GM12878 (cell line): Measurements from ENCODE around the gene ADNP2. TPM values are rescaled to one million over a fixed set of nuclear protein-coding genes. Genes with fewer than 3 reads are reported as not detected.

Experiments used
- ATAC-seq: fragments of 200-7000 bp; cut with Tn5 transposase; 3 replicates; pipeline ENCODE4 v1.9.1; 2020; ENCODE audit warnings: mild to moderate bottlenecking, moderate library complexity
- BruUV-seq: library from RNA; stranded (reverse); fragments of 400-500 nt; replicated peaks from 2 replicates; lab custom pipeline; 2021; lab: Mats Ljungman, UMichigan
- CTCF ChIA-PET: fragments of 300-600 bp; sonication (Branson Sonifier 250); formaldehyde crosslinking; extraction: SDS; loops from one replicate; lab custom pipeline; 2021; ENCODE audit warnings: inconsistent platforms; lab: Yijun Ruan, JAX
- POLR2A ChIA-PET: fragments of 350-600 bp; formaldehyde crosslinking; extraction: SDS; loops from one replicate; lab custom pipeline; 2021; ENCODE audit warnings: inconsistent platforms; lab: Charles Lee
- RAD21 ChIA-PET: fragments of 300-600 bp; sonication (Branson Sonifier 250); formaldehyde crosslinking; loops from one replicate; lab custom pipeline; 2023; ENCODE audit warnings: antibody characterized with exemption; ENCODE audit not compliant: unreplicated experiment; lab: Charles Lee
- SMC1A ChIA-PET: fragments of 300-600 bp; sonication (Branson Sonifier 250); formaldehyde crosslinking; loops from one replicate; lab custom pipeline; 2023; ENCODE audit not compliant: unreplicated experiment, uncharacterized antibody; lab: Charles Lee
- DNase-seq: peaks from one replicate; pipeline ENCODE4 v3.0.0-alpha.2; 2011; ENCODE audit warnings: low read depth, low spot score
- FAIRE-seq: peaks from 3 replicates; lab custom pipeline; 2011; peaks lifted over from hg19 to GRCh38; lab: Jason Lieb, UNC
- H2AFZ ChIP-seq: 2 replicates; pipeline ENCODE4 v1.6.0; 2011; ENCODE audit warnings: low read depth, low read length, control low read depth; ENCODE audit not compliant: control insufficient read depth
- H3K27ac ChIP-seq: 2 replicates; pipeline ENCODE4 v1.5.1; 2011; ENCODE audit warnings: control low read depth; ENCODE audit not compliant: control insufficient read depth, insufficient read depth
- H3K27me3 ChIP-seq, 2 experiments: replicated peaks in 1 of 2; 2 replicates each; pipeline versions ENCODE4 v1.6.0 to v1.6.1; 2011; ENCODE audit warnings: low read length in 1 of 2; ENCODE audit not compliant: control insufficient read depth in 2 of 2, insufficient read depth in 2 of 2
- H3K36me3 ChIP-seq, 2 experiments: 2 replicates each; pipeline ENCODE4 v1.5.1; 2011; ENCODE audit warnings: low read length in 1 of 2; ENCODE audit not compliant: control insufficient read depth in 2 of 2, insufficient read depth in 2 of 2
- H3K4me1 ChIP-seq: 2 replicates; pipeline ENCODE4 v1.6.1; 2011; ENCODE audit warnings: mild to moderate bottlenecking, low read length, moderate library complexity, mixed read lengths; ENCODE audit not compliant: control insufficient read depth, insufficient read depth
- H3K4me2 ChIP-seq: 2 replicates; pipeline ENCODE4 v1.6.0; 2011; ENCODE audit warnings: control low read depth; ENCODE audit not compliant: control insufficient read depth, insufficient read depth
- H3K4me3 ChIP-seq: fragments of 200-600 bp; sonication (generic); 2 replicates; pipeline ENCODE4 v1.5.1; 2016
- H3K79me2 ChIP-seq: 2 replicates; pipeline ENCODE4 v1.6.0; 2011; ENCODE audit warnings: low read length; ENCODE audit not compliant: control insufficient read depth, insufficient read depth
- H3K9ac ChIP-seq: 2 replicates; pipeline ENCODE4 v1.8.0; 2011; ENCODE audit warnings: low read length, control low read depth, mixed read lengths; ENCODE audit not compliant: control insufficient read depth, insufficient read depth
- H3K9me3 ChIP-seq: replicated peaks from 3 replicates; pipeline ENCODE4 v1.5.1; 2011; ENCODE audit warnings: mild to moderate bottlenecking, low read length; ENCODE audit not compliant: control insufficient read depth, insufficient read depth
- H4K20me1 ChIP-seq: 2 replicates; pipeline ENCODE4 v1.6.0; 2011; ENCODE audit not compliant: control insufficient read depth, insufficient read depth
- GABPA ChIP-seq: IDR thresholded peaks from 2 replicates; pipeline ENCODE4 v1.6.1; 2014; ENCODE audit warnings: antibody characterized with exemption, low read depth, mild to moderate bottlenecking, inconsistent platforms
- KLF5 ChIP-seq: fragments of 450-650 bp; IDR thresholded peaks from 2 replicates; pipeline ENCODE4 v1.6.1; 2014; ENCODE audit warnings: mild to moderate bottlenecking; ENCODE audit not compliant: partially characterized antibody
- MTA2 ChIP-seq: fragments of 450-650 bp; IDR thresholded peaks from 2 replicates; pipeline ENCODE4 v1.6.1; 2016; ENCODE audit warnings: low read depth, mild to moderate bottlenecking, moderate library complexity
- MYC ChIP-seq: IDR thresholded peaks from 2 replicates; pipeline ENCODE4 v1.6.1; 2011; ENCODE audit warnings: mild to moderate bottlenecking, low read length, moderate library complexity, inconsistent platforms; ENCODE audit not compliant: insufficient read depth, insufficient replicate concordance, insufficient read length, severe bottlenecking
- NBN ChIP-seq: fragments of 450-650 bp; IDR thresholded peaks from 2 replicates; pipeline ENCODE4 v1.6.1; 2016
- SREBF2 ChIP-seq: IDR thresholded peaks from 2 replicates; pipeline ENCODE4 v1.6.1; 2012; ENCODE audit warnings: mild to moderate bottlenecking, low read length
- STAT1 ChIP-seq: fragments of 450-650 bp; conservative IDR thresholded peaks from 2 replicates; pipeline ENCODE4 v1.6.1; 2014; ENCODE audit warnings: antibody characterized with exemption, mild to moderate bottlenecking
- TAF1 ChIP-seq: IDR thresholded peaks from 2 replicates; pipeline ENCODE4 v1.6.1; 2011; ENCODE audit warnings: mild to moderate bottlenecking, low read depth, low read length, borderline replicate concordance
- WGBS: methylation state at CpG from one replicate; pipeline ENCODE4 v1.1.6; 2016; ENCODE audit warnings: low lambda C conversion rate; ENCODE audit not compliant: insufficient replicate concordance, insufficient coverage; ENCODE audit errors: missing lambda C conversion rate; 5-methylcytosine and 5-hydroxymethylcytosine counted together
- in situ Hi-C: fragments of 300-500 bp; cut with MboI; formaldehyde crosslinking; loops from 9 replicates; pipeline ENCODE4 v1.14.3; 2018; ENCODE audit warnings: mixed read lengths
- intact Hi-C: fragments of 100-400 bp; cut with micrococcal nuclease; formaldehyde crosslinking; loops from one replicate; pipeline ENCODE4 v1.14.2; 2022; ENCODE audit not compliant: unreplicated experiment
- polyA plus RNA-seq, 11 experiments: library from polyadenylated mRNA; depleted of rRNA in 4 of 11; unstranded in 6 of 11; stranded (reverse) in 5 of 11; fragments of >200 nt; fragmentation: Nextera tagmentation in 4 of 11; fragmentation: Illumina TruSeq in 1 of 11; extraction: Ambion mirVana in 4 of 11; extraction: Trizol in 1 of 11; gene quantifications; 1 replicate in 1 of 11; 2 replicates in 10 of 11; pipeline versions ENCODE4 v1.2.1 to v1.2.3, GENCODE V29; 2011 to 2016; ENCODE audit warnings: inconsistent platforms in 2 of 11, missing spikeins in 2 of 11, low read depth in 1 of 11
- total RNA-seq, 4 experiments: library from RNA; depleted of rRNA in 3 of 4; stranded (reverse); fragments of >200 nt in 3 of 4; fragmentation: Illumina TruSeq in 1 of 4; extraction: Trizol in 1 of 4; gene quantifications; 2 replicates each; pipeline versions ENCODE4 v1.2.1 to v1.2.3, GENCODE V29; 2013 to 2021
- TF ChIP-seq, protein P1 (sequence below): fragments of 450-650 bp; IDR thresholded peaks from 2 replicates; pipeline ENCODE4 v1.6.1; 2017; ENCODE audit warnings: mild to moderate bottlenecking, moderate library complexity
- TF ChIP-seq, protein P2 (sequence below): fragments of 450-650 bp; IDR thresholded peaks from 2 replicates; pipeline ENCODE4 v1.6.1; 2018; ENCODE audit warnings: mild to moderate bottlenecking, low read depth, moderate library complexity; ENCODE audit not compliant: partially characterized antibody
- TF ChIP-seq, protein P3 (sequence below): IDR thresholded peaks from 2 replicates; pipeline ENCODE4 v1.6.1; 2012; ENCODE audit warnings: low read length, inconsistent platforms
- TF ChIP-seq, protein P4 (sequence below): fragments of 450-650 bp; IDR thresholded peaks from 2 replicates; pipeline ENCODE4 v1.6.1; 2016; ENCODE audit warnings: mild to moderate bottlenecking

The ADNP2 gene
- total and polyA plus RNA-seq, 10 of the 15 experiments (the other 5 are each of a cell fraction or from before 2014, with no cell fraction given) = 3.7 to 25.1 (median 13.0) TPM

DNA sequence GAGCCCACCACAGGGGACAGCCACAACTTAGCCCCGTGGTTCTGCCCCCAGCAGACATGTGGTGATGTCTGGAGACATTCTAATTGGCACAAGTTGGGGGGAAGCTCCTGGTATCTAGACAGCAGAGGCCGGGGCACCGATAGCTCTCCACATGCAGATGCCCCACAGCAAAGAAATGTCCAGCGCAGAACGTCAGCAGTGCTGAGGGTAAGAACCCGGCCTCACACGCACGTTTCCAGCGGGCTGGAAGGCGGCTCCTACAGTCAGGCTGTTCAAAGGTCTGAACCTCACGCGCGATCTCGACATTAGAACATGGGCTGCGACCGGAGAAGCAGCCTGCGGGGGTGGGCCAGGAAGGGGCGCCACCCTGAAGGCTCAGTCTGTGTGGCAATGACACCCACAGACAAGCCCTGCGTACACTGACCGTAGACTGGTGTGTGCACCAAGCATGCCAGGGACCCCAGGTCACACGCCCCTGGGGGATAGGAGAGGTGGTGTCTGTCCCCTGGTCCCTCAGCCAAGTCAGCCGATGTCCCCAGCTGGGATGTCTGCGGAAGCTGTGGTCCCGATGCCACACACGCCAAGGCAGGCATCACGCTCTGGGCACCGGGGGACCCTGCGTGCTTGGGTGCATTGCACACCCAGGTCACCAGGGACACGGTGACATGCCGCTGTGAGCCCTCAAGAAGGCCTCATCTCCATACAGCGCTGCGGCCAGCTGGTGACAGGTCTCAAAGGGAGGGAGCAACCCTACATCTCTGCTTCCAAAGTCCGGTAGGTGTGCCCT is 71.9 kb downstream of the ADNP2 start:
- WGBS = 79% methylated on average over 33 of the region's 33 CpGs
- in situ Hi-C loops (no loop called here), intact Hi-C loops (no loop called here)
- RAD21 ChIA-PET = interaction anchor here (1.1 to 1.2 kb wide), 2 partner anchors 22 to 29 kb away, joined by 4 read pairs; no protein-coding TSS in a partner anchor
- H3K9me3 ChIP-seq = no peaks in the 10 kb centered on the region
- H3K4me1 ChIP-seq = peaks cover 10% of the 10 kb centered on the region
- H3K36me3 ChIP-seq = no peaks in the 10 kb centered on the region
- H3K4me2 ChIP-seq = no peak overlapping the region
- ATAC-seq (no peak), DNase-seq (no peak), FAIRE-seq (no peak)
- H2AFZ ChIP-seq = no peak overlapping the region
- CTCF ChIA-PET = interaction anchor here (1.1 to 3.3 kb wide), 7 partner anchors 10 to 75 kb away, joined by 3 to 9 read pairs (median 6); no protein-coding TSS in a partner anchor
- no peaks in the 10 kb centered on the region; a peak in 1 of 4 replicates for H3K27me3 ChIP-seq
- no peaks in the 10 kb centered on the region for H4K20me1 ChIP-seq
- BruUV-seq = no TSS peak
- no peaks in the 10 kb centered on the region for H3K79me2 ChIP-seq
- POLR2A ChIA-PET = interaction anchor here (1.5 to 1.7 kb wide), 2 partner anchors 21 to 58 kb away, joined by 3 to 7 read pairs; no protein-coding TSS in a partner anchor
- H3K4me3 ChIP-seq = no peak overlapping the region
- SMC1A ChIA-PET = interaction anchor here (1.3 to 2.9 kb wide), 3 partner anchors 9 to 13 kb away, joined by 3 to 13 read pairs (median 8); no protein-coding TSS in a partner anchor
- no peak overlapping the region for H3K27ac ChIP-seq
- H3K9ac ChIP-seq = no peak overlapping the region
- TF ChIP-seq, protein P1, sequence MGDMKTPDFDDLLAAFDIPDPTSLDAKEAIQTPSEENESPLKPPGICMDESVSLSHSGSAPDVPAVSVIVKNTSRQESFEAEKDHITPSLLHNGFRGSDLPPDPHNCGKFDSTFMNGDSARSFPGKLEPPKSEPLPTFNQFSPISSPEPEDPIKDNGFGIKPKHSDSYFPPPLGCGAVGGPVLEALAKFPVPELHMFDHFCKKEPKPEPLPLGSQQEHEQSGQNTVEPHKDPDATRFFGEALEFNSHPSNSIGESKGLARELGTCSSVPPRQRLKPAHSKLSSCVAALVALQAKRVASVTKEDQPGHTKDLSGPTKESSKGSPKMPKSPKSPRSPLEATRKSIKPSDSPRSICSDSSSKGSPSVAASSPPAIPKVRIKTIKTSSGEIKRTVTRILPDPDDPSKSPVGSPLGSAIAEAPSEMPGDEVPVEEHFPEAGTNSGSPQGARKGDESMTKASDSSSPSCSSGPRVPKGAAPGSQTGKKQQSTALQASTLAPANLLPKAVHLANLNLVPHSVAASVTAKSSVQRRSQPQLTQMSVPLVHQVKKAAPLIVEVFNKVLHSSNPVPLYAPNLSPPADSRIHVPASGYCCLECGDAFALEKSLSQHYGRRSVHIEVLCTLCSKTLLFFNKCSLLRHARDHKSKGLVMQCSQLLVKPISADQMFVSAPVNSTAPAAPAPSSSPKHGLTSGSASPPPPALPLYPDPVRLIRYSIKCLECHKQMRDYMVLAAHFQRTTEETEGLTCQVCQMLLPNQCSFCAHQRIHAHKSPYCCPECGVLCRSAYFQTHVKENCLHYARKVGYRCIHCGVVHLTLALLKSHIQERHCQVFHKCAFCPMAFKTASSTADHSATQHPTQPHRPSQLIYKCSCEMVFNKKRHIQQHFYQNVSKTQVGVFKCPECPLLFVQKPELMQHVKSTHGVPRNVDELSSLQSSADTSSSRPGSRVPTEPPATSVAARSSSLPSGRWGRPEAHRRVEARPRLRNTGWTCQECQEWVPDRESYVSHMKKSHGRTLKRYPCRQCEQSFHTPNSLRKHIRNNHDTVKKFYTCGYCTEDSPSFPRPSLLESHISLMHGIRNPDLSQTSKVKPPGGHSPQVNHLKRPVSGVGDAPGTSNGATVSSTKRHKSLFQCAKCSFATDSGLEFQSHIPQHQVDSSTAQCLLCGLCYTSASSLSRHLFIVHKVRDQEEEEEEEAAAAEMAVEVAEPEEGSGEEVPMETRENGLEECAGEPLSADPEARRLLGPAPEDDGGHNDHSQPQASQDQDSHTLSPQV = no peak
- TF ChIP-seq KLF5 = no peak
- TF ChIP-seq, protein P2, sequence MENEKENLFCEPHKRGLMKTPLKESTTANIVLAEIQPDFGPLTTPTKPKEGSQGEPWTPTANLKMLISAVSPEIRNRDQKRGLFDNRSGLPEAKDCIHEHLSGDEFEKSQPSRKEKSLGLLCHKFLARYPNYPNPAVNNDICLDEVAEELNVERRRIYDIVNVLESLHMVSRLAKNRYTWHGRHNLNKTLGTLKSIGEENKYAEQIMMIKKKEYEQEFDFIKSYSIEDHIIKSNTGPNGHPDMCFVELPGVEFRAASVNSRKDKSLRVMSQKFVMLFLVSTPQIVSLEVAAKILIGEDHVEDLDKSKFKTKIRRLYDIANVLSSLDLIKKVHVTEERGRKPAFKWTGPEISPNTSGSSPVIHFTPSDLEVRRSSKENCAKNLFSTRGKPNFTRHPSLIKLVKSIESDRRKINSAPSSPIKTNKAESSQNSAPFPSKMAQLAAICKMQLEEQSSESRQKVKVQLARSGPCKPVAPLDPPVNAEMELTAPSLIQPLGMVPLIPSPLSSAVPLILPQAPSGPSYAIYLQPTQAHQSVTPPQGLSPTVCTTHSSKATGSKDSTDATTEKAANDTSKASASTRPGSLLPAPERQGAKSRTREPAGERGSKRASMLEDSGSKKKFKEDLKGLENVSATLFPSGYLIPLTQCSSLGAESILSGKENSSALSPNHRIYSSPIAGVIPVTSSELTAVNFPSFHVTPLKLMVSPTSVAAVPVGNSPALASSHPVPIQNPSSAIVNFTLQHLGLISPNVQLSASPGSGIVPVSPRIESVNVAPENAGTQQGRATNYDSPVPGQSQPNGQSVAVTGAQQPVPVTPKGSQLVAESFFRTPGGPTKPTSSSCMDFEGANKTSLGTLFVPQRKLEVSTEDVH = no peak
- no peak for TF ChIP-seq MTA2
- TF ChIP-seq NBN = no peak
- TF ChIP-seq, protein P3, sequence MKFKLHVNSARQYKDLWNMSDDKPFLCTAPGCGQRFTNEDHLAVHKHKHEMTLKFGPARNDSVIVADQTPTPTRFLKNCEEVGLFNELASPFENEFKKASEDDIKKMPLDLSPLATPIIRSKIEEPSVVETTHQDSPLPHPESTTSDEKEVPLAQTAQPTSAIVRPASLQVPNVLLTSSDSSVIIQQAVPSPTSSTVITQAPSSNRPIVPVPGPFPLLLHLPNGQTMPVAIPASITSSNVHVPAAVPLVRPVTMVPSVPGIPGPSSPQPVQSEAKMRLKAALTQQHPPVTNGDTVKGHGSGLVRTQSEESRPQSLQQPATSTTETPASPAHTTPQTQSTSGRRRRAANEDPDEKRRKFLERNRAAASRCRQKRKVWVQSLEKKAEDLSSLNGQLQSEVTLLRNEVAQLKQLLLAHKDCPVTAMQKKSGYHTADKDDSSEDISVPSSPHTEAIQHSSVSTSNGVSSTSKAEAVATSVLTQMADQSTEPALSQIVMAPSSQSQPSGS = no peak
- TF ChIP-seq GABPA = no peak
- no peak for TF ChIP-seq TAF1
- TF ChIP-seq MYC = no peak
- no peak for TF ChIP-seq SREBF2
- TF ChIP-seq, protein P4, sequence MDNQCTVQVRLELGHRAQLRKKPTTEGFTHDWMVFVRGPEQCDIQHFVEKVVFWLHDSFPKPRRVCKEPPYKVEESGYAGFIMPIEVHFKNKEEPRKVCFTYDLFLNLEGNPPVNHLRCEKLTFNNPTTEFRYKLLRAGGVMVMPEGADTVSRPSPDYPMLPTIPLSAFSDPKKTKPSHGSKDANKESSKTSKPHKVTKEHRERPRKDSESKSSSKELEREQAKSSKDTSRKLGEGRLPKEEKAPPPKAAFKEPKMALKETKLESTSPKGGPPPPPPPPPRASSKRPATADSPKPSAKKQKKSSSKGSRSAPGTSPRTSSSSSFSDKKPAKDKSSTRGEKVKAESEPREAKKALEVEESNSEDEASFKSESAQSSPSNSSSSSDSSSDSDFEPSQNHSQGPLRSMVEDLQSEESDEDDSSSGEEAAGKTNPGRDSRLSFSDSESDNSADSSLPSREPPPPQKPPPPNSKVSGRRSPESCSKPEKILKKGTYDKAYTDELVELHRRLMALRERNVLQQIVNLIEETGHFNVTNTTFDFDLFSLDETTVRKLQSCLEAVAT = no peak
- TF ChIP-seq STAT1 = no peak
